Measurements from ENCODE around the gene STAT4.

Gene STAT4

DNA sequence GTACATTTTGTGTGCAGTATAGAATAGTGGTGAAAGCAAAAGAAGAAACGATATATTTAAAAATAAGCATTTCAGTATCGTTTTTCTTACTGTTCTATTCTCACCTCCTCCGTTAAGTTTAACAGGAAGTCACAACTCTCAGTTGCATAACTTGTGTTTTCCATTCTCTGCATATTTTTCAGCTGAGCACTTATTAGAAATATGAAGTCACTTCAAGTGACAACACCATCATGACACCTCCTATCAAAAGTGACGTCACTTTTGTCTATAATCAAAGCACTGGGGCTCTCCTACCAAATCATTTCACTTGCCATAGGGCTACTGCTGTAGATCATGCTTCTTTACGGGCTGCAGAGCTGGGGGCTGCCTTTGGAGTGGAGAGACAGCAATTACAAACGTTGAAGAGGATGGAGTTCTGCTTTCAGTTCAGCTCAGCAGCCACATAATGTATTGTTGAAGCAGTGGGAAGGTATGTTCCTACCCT lies 36.3 kb downstream of the STAT4 start:
- peak; percentile 58 for FAIRE-seq

DNA sequence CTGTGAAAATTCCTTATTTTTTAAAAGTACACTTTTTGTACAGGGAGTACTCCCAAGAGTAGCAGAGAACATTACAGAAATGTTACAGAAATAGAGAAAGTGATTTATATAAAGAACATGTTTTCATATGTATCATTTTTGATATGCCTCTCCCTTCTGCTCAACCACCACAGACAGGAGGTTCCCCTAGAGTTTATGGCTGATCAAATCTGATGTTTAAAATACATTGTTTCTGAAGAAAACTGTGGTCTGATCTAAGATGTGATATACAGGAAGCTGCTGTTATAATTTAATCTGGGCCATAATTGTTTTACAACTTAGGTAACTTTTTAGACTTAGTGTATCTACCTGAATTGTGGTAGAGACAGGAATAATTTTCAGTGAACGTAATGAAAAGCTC lies 37.0 kb downstream of the STAT4 start:
- DNase-seq (ENCODE audit: insufficient read length, low spot score): no peak
- no peak for TF ChIP-seq POLR2A (IDR thresholded peaks at IDR 0.05; ENCODE audit: low read depth, low read length)
- no peak for FAIRE-seq

More for the DNA sequence above, 36.3 kb downstream of the STAT4 start:
- TF ChIP-seq POLR2A (IDR thresholded peaks at IDR 0.05; ENCODE audit: low read depth, low read length): no peak
- no peak for DNase-seq (ENCODE audit: insufficient read length, low spot score)

DNA sequence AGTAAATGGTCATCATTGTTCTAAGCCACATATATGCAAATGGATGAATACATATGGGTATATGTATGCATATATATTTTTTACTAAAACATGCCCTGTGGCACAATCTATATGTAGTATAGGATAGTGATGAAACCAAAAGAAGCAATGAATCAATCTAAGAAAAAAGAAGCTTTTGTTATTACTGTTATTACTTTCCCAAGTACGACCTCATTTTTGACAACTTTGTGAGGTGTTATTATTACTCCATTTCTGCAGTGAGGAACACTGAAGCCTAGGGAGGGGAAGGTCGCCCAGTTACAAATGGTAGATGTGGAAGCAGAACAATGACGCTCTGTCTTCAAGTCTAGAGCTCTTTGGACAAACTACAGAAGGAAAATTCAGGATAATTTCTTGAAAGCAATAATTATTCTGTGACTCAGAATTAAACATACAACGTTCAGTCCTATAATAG lies 38.3 kb downstream of the STAT4 start:
- no peak for TF ChIP-seq POLR2A (IDR thresholded peaks at IDR 0.05; ENCODE audit: low read depth, low read length)
- no peak for FAIRE-seq
- no peak for DNase-seq (ENCODE audit: insufficient read length, low spot score)

DNA sequence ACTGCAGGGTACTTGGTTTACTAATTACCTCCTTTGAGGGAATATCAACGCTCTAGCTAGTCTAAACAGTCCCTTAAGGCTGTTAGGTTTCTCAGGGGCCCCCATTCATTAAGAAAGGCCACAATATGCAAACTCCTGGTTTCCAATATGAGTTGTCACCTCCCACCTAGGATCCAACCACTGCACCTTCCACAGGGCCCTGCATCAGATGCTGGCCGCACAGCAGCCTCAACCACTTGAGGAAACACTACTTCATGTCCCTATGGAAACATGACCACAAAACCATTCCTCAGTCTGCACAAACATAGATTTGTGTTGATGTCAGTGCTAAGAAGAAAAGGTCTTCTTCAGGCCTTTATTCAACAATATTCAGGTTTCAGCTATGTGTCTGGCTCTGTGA lies 40.9 kb downstream of the STAT4 start:
- no peak for FAIRE-seq
- no peak for TF ChIP-seq POLR2A (IDR thresholded peaks at IDR 0.05; ENCODE audit: low read depth, low read length)
- DNase-seq (ENCODE audit: insufficient read length, low spot score): no peak

DNA sequence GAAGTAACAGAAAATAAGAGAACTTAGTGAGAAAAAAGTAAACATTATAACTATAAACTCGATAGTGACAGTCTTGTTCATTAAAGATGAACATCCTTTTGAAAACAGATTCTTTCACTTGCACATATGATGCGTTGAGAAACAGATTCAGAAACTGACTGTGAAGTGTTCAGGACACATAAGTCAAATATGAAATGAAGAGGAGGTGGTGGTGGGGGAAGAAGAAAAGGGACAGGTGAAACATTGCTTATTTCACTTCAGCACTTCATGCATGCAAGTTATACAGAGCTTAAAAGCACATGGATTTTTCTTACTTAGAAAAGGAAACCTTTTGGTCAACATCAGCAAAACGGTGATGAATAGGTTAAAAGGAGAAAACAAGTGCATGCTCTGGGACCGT lies 42.5 kb downstream of the STAT4 start:
- DNase-seq (ENCODE audit: insufficient read length, low spot score): no peak
- no peak for FAIRE-seq
- TF ChIP-seq POLR2A (IDR thresholded peaks at IDR 0.05; ENCODE audit: low read depth, low read length): no peak

DNA sequence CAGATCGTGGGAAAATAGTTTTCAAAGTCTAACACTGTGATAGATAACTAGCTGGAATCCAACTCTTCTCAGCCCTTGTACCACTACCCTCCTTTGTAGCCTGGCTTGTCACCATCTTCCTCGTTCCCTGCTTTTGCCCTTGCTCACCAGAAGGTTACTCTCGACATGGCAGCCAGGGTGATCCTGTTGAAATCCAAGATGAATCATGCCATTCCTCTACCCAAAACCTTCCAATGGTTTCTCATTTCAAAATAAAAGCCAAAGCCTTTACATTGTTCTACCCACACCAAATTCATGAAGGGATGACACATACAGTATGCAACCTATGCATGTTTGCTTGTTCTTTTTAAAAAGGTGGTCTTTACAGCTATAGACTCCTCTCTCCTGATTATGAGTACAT lies 45.7 kb downstream of the STAT4 start:
- FAIRE-seq: peak; percentile 88
- DNase-seq (ENCODE audit: insufficient read length, low spot score): peak; percentile 10

DNA sequence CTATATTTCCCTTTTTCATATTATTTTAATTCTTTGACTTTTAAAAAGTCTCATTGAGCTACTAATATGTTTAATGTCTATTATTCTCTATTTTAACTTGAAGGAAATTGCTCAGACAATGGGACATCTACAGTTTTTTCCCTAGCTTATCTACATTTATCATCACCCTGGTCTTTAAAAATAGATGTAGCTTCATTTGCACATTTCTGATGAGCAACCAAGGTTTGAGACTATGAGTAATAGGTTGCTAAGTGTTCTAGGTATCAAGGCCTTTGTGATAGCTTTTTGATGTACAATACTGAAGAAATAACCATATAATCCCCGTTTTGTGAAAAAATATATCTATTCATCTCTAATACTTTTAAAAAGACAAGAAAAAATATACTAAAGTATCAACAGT lies 47.0 kb downstream of the STAT4 start:
- FAIRE-seq (no peak), DNase-seq (ENCODE audit: insufficient read length, low spot score) (no peak)
- TF ChIP-seq POLR2A (IDR thresholded peaks at IDR 0.05; ENCODE audit: low read depth, low read length): no peak

More for the DNA sequence above, 45.7 kb downstream of the STAT4 start:
- no peak for TF ChIP-seq POLR2A (IDR thresholded peaks at IDR 0.05; ENCODE audit: low read depth, low read length)

DNA sequence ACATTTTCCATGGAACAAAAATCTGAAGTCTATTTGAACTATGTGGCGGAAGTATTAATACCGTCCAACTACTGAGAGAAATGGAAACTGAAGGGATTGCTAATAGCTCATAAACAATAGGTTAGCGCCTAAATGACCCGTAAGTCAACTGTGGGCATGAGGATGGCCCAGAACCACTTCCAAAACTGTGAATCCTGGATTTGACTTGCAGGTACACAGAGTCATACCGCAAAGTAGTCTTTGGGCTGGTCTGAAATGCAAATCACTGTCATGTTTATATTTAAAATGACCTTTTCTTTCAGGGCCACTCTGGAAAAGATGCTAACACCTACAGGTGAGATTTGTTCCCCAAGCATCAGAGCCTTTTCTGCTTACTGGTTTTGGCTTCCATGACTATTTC lies 50.6 kb downstream of the STAT4 start:
- DNase-seq (ENCODE audit: insufficient read length, low spot score): no peak
- no peak for FAIRE-seq
- TF ChIP-seq POLR2A (IDR thresholded peaks at IDR 0.05; ENCODE audit: low read depth, low read length): no peak

DNA sequence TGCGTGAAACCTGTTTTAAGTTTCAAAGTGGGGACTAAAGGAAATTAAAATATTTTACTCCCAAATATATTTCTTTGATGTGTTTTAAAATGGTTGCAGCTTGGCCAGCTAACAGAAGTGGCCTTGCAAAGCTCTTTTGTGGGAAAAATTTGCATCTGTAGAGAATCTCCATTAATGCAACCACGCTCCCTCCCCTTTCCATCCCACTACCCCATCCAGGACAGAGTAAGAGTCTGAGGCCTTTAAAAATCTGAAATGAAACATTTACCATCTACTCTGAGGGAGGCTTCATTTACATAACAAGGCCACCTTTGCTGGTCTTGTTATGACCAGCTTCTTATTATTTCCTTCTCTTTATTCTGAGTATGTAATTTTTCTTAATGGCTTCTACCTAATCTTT lies 63.5 kb downstream of the STAT4 start:
- DNase-seq (ENCODE audit: insufficient read length, low spot score) (no peak), FAIRE-seq (no peak)
- no peak for TF ChIP-seq POLR2A (IDR thresholded peaks at IDR 0.05; ENCODE audit: low read depth, low read length)

DNA sequence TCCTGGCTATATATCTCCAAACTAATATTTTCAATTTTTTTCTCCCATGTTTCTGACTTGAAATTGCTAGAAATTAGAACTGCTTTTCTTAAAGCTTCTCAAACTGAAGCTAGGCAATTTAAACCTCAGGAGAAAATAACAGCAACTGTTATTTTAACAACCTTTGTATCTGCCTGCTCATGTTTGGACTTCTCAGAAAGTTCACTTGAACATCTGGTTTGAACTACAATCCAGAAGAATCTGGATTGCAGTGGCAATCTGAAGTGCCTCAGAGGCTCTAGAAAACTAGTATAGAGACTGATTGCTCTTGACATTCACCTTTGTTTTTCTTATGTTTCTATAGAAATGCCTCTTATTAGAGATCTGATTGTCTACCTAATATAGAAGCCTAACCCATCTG lies 64.1 kb downstream of the STAT4 start:
- DNase-seq (ENCODE audit: insufficient read length, low spot score): no peak
- TF ChIP-seq POLR2A (IDR thresholded peaks at IDR 0.05; ENCODE audit: low read depth, low read length): no peak
- no peak for FAIRE-seq

DNA sequence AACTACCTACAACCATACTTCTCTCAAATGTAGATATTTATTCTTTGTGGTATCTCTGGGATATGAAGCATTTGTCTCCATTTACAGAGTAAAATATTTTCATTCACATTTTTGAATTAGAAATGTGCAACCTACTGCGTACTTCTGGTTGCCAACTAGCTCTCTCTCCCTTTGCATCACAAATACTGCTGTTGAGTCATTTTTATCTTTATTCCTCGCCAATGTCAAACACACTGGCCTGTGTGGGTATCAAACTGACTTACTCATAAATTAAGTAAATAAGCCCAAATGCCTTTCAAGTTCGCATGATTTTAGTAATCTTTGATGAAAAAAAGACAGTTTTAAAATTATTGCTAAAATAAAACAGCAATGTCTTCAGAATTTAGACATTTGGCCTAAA lies 67.3 kb downstream of the STAT4 start:
- FAIRE-seq: no peak

DNA sequence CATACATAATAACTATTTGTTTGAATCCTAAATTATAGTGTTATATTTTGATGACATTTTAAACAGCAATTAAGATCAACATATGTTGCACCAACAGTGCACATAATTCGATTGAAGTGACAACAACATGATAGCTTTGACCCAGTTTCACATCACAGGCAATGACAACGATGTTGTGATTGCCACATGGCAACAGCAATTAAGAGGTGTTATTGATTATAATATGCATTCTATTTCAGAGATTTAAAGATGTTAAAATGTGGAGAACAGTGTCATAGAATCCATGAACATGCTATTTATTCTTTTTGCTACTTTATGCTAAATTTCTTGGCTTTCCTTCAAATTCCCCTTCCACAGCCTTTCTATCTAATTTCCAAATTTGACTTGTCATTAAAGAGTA lies 68.5 kb downstream of the STAT4 start:
- DNase-seq (ENCODE audit: insufficient read length, low spot score): no peak
- TF ChIP-seq POLR2A (IDR thresholded peaks at IDR 0.05; ENCODE audit: low read depth, low read length): no peak
- FAIRE-seq: no peak

More for the DNA sequence above, 67.3 kb downstream of the STAT4 start:
- DNase-seq (ENCODE audit: insufficient read length, low spot score): no peak
- TF ChIP-seq POLR2A (IDR thresholded peaks at IDR 0.05; ENCODE audit: low read depth, low read length): no peak

DNA sequence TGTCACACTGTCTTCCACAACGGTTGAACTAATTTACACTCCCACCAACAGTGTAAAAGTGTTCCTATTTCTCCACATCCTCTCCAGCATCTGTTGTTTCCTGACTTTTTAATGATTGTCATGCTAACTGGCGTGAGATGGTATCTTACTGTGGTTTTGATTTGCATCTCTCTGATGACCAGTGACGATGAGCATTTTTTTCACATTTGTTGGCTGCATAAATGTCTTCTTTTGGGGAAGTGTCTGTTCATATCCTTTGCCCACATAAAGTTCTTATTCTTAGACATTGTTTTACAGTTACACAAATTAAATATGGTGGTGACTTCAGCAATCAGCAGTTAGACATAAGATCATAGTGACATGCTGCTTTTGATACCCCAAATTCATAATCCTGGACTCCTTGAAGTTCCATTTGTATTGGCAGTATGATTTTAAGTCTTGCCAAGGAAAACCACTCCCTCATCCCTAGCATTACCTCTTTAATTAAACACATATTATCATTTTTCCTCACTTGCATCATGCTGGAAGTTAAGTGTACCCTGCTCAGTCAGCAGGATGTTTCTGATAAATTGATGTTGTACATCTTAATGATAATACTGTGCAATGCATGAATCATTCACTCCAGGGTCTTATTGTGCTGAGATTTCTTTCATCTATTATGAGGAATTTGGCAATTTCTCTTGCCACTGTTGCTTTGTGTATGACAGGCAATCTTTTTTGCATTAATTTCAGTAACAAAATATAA lies 69.2 kb downstream of the STAT4 start:
- FAIRE-seq (no peak), DNase-seq (ENCODE audit: insufficient read length, low spot score) (no peak)
- no peak for TF ChIP-seq POLR2A (IDR thresholded peaks at IDR 0.05; ENCODE audit: low read depth, low read length)

DNA sequence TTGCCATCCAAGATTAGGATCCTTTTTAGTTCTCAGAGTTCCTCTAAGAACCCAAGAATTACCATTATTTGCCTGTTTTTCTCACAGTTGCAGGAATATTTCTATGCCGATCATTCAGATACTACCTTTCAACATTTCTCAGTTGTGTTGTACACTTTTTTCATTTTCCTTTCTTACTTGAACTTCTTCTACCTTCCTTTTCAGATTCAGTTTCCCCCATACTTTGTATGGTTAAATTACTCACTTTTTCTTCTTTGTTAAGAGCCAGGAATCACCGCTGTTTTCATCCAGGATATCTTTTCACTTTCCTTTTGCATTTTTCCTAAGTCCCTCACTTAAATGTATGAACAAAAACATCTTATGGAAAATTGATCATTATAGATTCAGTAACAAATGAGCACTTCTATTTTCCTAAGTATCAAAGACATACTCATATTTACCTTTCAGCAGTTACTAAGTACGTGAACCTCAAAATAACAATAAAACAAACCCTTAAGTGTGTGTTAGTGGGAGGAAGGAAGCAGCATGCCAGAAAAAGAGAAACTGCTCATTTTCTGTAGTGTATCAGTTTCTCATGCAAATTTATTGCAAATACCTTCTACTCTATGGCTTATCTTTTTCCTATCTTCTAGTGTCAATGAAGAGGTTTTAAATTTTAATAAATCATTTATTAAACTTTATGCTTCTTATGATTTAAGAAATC lies 72.5 kb downstream of the STAT4 start:
- DNase-seq (ENCODE audit: insufficient read length, low spot score): no peak
- FAIRE-seq: no peak
- no peak for TF ChIP-seq POLR2A (IDR thresholded peaks at IDR 0.05; ENCODE audit: low read depth, low read length)

DNA sequence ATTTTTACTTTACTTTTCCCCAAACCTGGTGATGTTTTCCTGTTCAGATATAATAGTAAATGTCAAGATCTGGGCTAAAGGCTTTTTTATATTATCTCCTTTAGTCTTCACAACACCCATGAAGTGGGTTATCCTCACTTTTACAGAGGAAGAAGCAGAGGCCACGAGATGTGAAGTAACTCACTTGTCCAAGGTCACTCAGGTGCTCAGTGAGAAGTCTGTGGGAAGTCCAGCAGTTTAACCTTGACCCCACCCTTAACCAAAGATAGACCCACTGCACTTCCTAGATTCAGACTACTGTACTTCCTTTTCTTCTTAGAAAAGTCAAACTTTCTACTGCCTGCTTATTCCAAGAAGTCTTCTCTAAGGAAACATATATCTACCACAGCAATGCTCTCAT lies 80.5 kb downstream of the STAT4 start:
- no peak for TF ChIP-seq POLR2A (IDR thresholded peaks at IDR 0.05; ENCODE audit: low read depth, low read length)
- FAIRE-seq (no peak), DNase-seq (ENCODE audit: insufficient read length, low spot score) (no peak)

Measured in H54 (cell line).